K562 (cell line): ENCODE data around the gene ZNF410. TPM values are rescaled to one million over a fixed set of nuclear protein-coding genes. Genes with fewer than 3 reads are reported as not detected.

Source experiments
- ASH1L ChIP-seq: fragments of 450-650 bp; IDR thresholded peaks from 2 replicates; pipeline ENCODE4 v1.6.1; 2018; ENCODE audit warnings: borderline replicate concordance, mild to moderate bottlenecking, low read depth; ENCODE audit not compliant: partially characterized antibody
- ATF2 ChIP-seq: sonication (generic); formaldehyde crosslinking; IDR thresholded peaks from 2 replicates; pipeline ENCODE4 v1.8.1; 2022; ENCODE audit warnings: missing genetic modification reagents
- BCLAF1 ChIP-seq, 2 experiments: fragments of 450-650 bp in 1 of 2; IDR thresholded peaks; 2 replicates each; pipeline ENCODE4 v1.6.1; 2011 to 2017; ENCODE audit warnings: low read depth in 2 of 2, antibody characterized with exemption in 1 of 2, borderline replicate concordance in 1 of 2, low read length in 1 of 2, mild to moderate bottlenecking in 1 of 2, mixed read lengths in 1 of 2; ENCODE audit not compliant: control insufficient read depth in 1 of 2
- KLF13 ChIP-seq: fragments of 450-650 bp; IDR thresholded peaks from 2 replicates; pipeline ENCODE4 v1.6.1; 2016; ENCODE audit warnings: missing genetic modification characterization, low read depth, mild to moderate bottlenecking, missing compliant biosample characterization, moderate library complexity, borderline replicate concordance
- MAX ChIP-seq: sonication (generic); formaldehyde crosslinking; IDR thresholded peaks from 2 replicates; pipeline ENCODE4 v1.9.0; 2022; ENCODE audit warnings: mild to moderate bottlenecking, missing genetic modification reagents
- MEF2A ChIP-seq: IDR thresholded peaks from 2 replicates; pipeline ENCODE4 v1.6.1; 2011; ENCODE audit warnings: low read depth, mild to moderate bottlenecking, low read length, moderate library complexity; ENCODE audit not compliant: control insufficient read depth
- NFRKB ChIP-seq: fragments of 450-650 bp; IDR thresholded peaks from 2 replicates; pipeline ENCODE4 v1.6.1; 2016; ENCODE audit warnings: low read depth
- NRF1 ChIP-seq, 2 experiments: fragments of 450-650 bp; IDR thresholded peaks in 1 of 2; conservative IDR thresholded peaks in 1 of 2; 2 replicates each; pipeline ENCODE4 v1.6.1; 2014; ENCODE audit warnings: mild to moderate bottlenecking in 2 of 2
- POLR2AphosphoS5 ChIP-seq: IDR thresholded peaks from 2 replicates; pipeline ENCODE4 v1.6.1; 2011; ENCODE audit warnings: mild to moderate bottlenecking, low read depth, low read length, moderate library complexity; ENCODE audit not compliant: control insufficient read depth, insufficient read depth
- RNF2 ChIP-seq: sonication (generic); IDR thresholded peaks from 2 replicates; pipeline ENCODE4 v1.6.1; 2016
- SETDB1 ChIP-seq: IDR thresholded peaks from one replicate; pipeline ENCODE4 v1.6.1; 2012; ENCODE audit warnings: low read length, control low read depth, inconsistent platforms
- TAF9B ChIP-seq: fragments of 450-650 bp; IDR thresholded peaks from 2 replicates; pipeline ENCODE4 v1.6.1; 2018; ENCODE audit warnings: mild to moderate bottlenecking; ENCODE audit not compliant: partially characterized antibody
- TEAD2 ChIP-seq: fragments of 450-650 bp; IDR thresholded peaks from 2 replicates; pipeline ENCODE4 v1.6.1; 2016; ENCODE audit warnings: missing genetic modification characterization, control low read depth, missing compliant biosample characterization
- ZBTB49 ChIP-seq: sonication (generic); formaldehyde crosslinking; IDR thresholded peaks from 2 replicates; pipeline ENCODE4 v1.8.0; 2022; ENCODE audit warnings: missing genetic modification reagents, mild to moderate bottlenecking, borderline replicate concordance
- ZC3H11A ChIP-seq: IDR thresholded peaks from 2 replicates; pipeline ENCODE4 v1.6.1; 2012; ENCODE audit warnings: low read depth, low read length, improper control_type of control experiment
- ZNF695 ChIP-seq: fragments of 450-650 bp; formaldehyde crosslinking; IDR thresholded peaks from 2 replicates; pipeline ENCODE4 v1.4.0; 2020; ENCODE audit warnings: mild to moderate bottlenecking, moderate library complexity
- ZNF740 ChIP-seq, 3 experiments: fragments of 200-800 bp in 1 of 3; sonication (Bioruptor generic) in 1 of 3; sonication (generic) in 1 of 3; formaldehyde crosslinking in 1 of 3; IDR thresholded peaks; 2 replicates each; pipeline versions ENCODE4 v1.6.1 to v1.8.0; 2016 to 2022; ENCODE audit warnings: mild to moderate bottlenecking in 2 of 3, missing compliant biosample characterization in 2 of 3, missing genetic modification characterization in 2 of 3, missing genetic modification reagents in 1 of 3
- polyA plus RNA-seq, 8 experiments: library from polyadenylated mRNA; depleted of rRNA in 4 of 8; stranded (reverse) in 5 of 8; unstranded in 3 of 8; fragments of >200 nt; fragmentation: Nextera tagmentation in 2 of 8; fragmentation: Illumina TruSeq in 1 of 8; extraction: Ambion mirVana in 2 of 8; extraction: Trizol in 1 of 8; gene quantifications; 2 replicates each; pipeline versions ENCODE4 v1.2.1 to v1.2.3, GENCODE V29; 2011 to 2014; ENCODE audit warnings: inconsistent platforms in 1 of 8, missing spikeins in 1 of 8
- total RNA-seq, 7 experiments: library from RNA; depleted of rRNA in 6 of 7; stranded (reverse); fragments of >200 nt in 6 of 7; fragmentation: Illumina TruSeq in 2 of 7; extraction: Trizol in 2 of 7; gene quantifications; 2 replicates each; pipeline versions ENCODE4 v1.2.1 to v1.2.3, GENCODE V29; 2011 to 2021; ENCODE audit warnings: low replicate concordance in 1 of 7

Gene ZNF410
- total and polyA plus RNA-seq, 9 of the 15 experiments (the other 6 are each of a cell fraction or from before 2014, with no cell fraction given), result 20.5 to 64.8 (median 38.7) TPM

GRCh38 chr14:73886449-73887317 lies at the start of gene ZNF410 (continued):
- TF ChIP-seq ATF2 (CRISPR knock-in tag), result peak; percentile 63; the same call in 1 of the 2 replicates
- TF ChIP-seq SETDB1, result peak; percentile 57
- no peak for TF ChIP-seq ASH1L
- no peak for TF ChIP-seq ZNF695 (CRISPR knock-in tag)
- TF ChIP-seq NRF1 (conservative IDR thresholded peaks at IDR 0.05 in 1 of 2, IDR thresholded peaks at IDR 0.05 in 1 of 2), result peak; percentile 81
- peak; percentile 64 for TF ChIP-seq MAX (CRISPR knock-in tag)
- peak; percentile 69; the same call in 1 of the 2 replicates for TF ChIP-seq KLF13
- TF ChIP-seq BCLAF1 (IDR thresholded peaks at IDR 0.05; ENCODE audit: borderline replicate concordance in 1 of 2, control insufficient read depth in 1 of 2, low read depth in 2 of 2, low read length in 1 of 2), result peak in 1 of 2 experiments; percentile 89; a peak in 1 of 4 replicates
- peak; percentile 92 for TF ChIP-seq ZNF740 (CRISPR knock-in tag; IDR thresholded peaks at IDR 0.05)
- peak in 1 of 2 experiments; percentile 85; a peak in 2 of 4 replicates for TF ChIP-seq ZNF740 (tag; IDR thresholded peaks at IDR 0.05)
- TF ChIP-seq NFRKB, result 0 out of 2 replicates have a peak, but pooled peaks have one; percentile 31
- peak; percentile 7 for TF ChIP-seq TAF9B
- TF ChIP-seq TEAD2 (tag), result no peak
- TF ChIP-seq ZC3H11A, result no peak
- peak; percentile 80 for TF ChIP-seq RNF2
- TF ChIP-seq ZBTB49 (CRISPR knock-in tag), result no peak
- TF ChIP-seq MEF2A, result no peak
- TF ChIP-seq POLR2AphosphoS5, result peak; percentile 61; the same call in 1 of the 2 replicates
